Measurements from ENCODE around the gene VPS54.

DNA sequence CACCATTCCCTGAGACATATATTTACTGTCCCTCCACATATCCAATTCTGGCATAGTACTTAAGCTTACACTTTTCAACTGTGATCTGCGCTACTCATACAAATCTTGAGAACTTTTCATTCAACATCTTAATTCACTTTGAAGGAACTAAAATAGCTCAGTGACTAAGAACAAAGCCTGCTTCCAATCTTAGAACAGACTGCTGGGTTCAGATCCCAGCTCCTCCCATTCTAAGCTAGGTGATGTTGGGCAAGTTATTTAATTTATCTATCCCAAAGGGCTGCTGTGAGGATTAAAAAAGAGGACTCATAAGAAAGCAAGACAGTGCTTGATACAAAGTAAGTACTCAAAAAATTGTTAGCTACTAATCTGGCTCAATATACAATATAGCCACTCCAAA lies 119.6 kb downstream of the VPS54 start:
- TF ChIP-seq, protein P1, sequence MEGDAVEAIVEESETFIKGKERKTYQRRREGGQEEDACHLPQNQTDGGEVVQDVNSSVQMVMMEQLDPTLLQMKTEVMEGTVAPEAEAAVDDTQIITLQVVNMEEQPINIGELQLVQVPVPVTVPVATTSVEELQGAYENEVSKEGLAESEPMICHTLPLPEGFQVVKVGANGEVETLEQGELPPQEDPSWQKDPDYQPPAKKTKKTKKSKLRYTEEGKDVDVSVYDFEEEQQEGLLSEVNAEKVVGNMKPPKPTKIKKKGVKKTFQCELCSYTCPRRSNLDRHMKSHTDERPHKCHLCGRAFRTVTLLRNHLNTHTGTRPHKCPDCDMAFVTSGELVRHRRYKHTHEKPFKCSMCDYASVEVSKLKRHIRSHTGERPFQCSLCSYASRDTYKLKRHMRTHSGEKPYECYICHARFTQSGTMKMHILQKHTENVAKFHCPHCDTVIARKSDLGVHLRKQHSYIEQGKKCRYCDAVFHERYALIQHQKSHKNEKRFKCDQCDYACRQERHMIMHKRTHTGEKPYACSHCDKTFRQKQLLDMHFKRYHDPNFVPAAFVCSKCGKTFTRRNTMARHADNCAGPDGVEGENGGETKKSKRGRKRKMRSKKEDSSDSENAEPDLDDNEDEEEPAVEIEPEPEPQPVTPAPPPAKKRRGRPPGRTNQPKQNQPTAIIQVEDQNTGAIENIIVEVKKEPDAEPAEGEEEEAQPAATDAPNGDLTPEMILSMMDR (IDR thresholded peaks at IDR 0.05) = no peak
- TF ChIP-seq, protein P2, sequence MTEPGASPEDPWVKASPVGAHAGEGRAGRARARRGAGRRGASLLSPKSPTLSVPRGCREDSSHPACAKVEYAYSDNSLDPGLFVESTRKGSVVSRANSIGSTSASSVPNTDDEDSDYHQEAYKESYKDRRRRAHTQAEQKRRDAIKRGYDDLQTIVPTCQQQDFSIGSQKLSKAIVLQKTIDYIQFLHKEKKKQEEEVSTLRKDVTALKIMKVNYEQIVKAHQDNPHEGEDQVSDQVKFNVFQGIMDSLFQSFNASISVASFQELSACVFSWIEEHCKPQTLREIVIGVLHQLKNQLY (CRISPR knock-in tag; IDR thresholded peaks at IDR 0.05) = no peak
- TF ChIP-seq MYBL2 (CRISPR knock-in tag; IDR thresholded peaks at IDR 0.05) (no peak), ESRRA (CRISPR knock-in tag; IDR thresholded peaks at IDR 0.05; ENCODE audit: borderline replicate concordance) (no peak), IRF2 (CRISPR knock-in tag; IDR thresholded peaks at IDR 0.05; ENCODE audit: borderline replicate concordance, low read depth) (no peak)
- TF ChIP-seq, protein P3, sequence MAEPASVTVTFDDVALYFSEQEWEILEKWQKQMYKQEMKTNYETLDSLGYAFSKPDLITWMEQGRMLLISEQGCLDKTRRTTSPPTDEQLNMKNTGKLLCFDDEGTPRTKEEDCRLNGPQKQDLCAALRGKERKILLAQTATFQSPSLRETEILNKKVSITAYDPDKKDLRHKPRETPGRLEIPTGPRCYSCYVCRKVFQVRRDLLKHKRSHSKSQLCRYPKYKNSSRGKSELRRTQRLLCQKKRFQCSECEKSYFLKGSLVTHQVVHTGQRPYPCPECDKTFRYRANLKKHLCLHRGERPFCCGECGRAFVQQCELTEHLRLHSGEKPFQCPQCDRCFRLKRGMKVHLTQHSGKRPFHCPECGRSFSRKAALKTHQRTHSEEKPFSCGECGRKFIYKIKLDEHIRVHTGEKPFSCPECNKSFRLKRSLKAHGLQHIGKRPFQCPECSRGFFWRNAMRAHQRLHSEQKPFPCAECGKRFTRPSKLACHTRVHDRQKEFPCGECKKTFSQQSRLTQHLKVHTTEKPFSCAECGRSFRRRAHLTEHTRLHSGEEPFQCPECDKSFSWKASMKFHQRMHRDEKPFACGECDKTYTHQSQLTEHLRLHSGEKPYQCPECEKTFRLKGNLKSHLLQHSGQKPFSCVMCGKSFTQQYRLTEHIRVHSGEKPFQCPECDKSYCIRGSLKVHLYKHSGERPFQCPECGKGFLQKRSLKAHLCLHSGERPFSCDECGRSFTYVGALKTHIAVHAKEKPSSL (CRISPR knock-in tag; conservative IDR thresholded peaks at IDR 0.05) = no peak
- TF ChIP-seq, protein P4, sequence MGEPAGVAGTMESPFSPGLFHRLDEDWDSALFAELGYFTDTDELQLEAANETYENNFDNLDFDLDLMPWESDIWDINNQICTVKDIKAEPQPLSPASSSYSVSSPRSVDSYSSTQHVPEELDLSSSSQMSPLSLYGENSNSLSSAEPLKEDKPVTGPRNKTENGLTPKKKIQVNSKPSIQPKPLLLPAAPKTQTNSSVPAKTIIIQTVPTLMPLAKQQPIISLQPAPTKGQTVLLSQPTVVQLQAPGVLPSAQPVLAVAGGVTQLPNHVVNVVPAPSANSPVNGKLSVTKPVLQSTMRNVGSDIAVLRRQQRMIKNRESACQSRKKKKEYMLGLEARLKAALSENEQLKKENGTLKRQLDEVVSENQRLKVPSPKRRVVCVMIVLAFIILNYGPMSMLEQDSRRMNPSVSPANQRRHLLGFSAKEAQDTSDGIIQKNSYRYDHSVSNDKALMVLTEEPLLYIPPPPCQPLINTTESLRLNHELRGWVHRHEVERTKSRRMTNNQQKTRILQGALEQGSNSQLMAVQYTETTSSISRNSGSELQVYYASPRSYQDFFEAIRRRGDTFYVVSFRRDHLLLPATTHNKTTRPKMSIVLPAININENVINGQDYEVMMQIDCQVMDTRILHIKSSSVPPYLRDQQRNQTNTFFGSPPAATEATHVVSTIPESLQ (CRISPR knock-in tag; IDR thresholded peaks at IDR 0.05) = no peak

All from WTC11 (cell line).